Measurements from ENCODE around the gene TTLL11. TPM values are rescaled to one million over a fixed set of nuclear protein-coding genes. Genes with fewer than 3 reads are reported as not detected.
"Not testable (repeated sequence)": the region's sequence is repeated elsewhere in the genome, so short reads cannot be mapped to it uniquely, and the experiment has no call there.

TTLL11 gene
- total RNA-seq, 4 donors from 2014 or later: 9.1 to 14.6 (median 9.7) TPM

DNA sequence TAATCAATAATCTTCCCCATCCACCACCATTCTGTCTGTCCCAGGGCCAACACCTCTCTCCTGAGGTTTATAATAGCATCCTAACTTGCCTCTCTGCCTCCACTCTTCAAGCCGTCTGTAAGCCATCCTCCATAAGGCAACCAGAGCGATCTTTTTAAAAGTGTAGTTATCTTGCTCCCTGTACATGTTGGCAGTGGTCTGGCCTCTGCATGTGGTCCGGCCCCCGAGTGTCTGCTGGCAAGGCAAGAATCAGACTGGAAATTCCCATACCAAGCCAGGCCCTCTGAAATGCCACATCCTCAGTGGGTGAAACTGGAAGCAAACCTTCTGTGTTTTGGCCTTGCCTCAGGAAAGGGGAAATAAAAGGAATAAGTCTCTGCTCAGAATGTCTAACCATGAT, 17.0 kb downstream of the TTLL11 start:
- DNase-seq (ENCODE audit: low spot score in 2 of 2): no peak
- intact Hi-C loops (cut with DNase I; ENCODE audit: low total_unique reads): no loop called here
- WGBS, 2 donors: 66 to 93% methylated on average over 4 of the region's 4 CpGs
- no peak for TF ChIP-seq POLR2A (IDR thresholded peaks at IDR 0.05)
- TF ChIP-seq, protein P1, sequence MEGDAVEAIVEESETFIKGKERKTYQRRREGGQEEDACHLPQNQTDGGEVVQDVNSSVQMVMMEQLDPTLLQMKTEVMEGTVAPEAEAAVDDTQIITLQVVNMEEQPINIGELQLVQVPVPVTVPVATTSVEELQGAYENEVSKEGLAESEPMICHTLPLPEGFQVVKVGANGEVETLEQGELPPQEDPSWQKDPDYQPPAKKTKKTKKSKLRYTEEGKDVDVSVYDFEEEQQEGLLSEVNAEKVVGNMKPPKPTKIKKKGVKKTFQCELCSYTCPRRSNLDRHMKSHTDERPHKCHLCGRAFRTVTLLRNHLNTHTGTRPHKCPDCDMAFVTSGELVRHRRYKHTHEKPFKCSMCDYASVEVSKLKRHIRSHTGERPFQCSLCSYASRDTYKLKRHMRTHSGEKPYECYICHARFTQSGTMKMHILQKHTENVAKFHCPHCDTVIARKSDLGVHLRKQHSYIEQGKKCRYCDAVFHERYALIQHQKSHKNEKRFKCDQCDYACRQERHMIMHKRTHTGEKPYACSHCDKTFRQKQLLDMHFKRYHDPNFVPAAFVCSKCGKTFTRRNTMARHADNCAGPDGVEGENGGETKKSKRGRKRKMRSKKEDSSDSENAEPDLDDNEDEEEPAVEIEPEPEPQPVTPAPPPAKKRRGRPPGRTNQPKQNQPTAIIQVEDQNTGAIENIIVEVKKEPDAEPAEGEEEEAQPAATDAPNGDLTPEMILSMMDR (IDR thresholded peaks at IDR 0.05): no peak
- H3K4me3 ChIP-seq (ENCODE audit: low read depth, poor library complexity, severe bottlenecking): no peak overlapping the region

DNA sequence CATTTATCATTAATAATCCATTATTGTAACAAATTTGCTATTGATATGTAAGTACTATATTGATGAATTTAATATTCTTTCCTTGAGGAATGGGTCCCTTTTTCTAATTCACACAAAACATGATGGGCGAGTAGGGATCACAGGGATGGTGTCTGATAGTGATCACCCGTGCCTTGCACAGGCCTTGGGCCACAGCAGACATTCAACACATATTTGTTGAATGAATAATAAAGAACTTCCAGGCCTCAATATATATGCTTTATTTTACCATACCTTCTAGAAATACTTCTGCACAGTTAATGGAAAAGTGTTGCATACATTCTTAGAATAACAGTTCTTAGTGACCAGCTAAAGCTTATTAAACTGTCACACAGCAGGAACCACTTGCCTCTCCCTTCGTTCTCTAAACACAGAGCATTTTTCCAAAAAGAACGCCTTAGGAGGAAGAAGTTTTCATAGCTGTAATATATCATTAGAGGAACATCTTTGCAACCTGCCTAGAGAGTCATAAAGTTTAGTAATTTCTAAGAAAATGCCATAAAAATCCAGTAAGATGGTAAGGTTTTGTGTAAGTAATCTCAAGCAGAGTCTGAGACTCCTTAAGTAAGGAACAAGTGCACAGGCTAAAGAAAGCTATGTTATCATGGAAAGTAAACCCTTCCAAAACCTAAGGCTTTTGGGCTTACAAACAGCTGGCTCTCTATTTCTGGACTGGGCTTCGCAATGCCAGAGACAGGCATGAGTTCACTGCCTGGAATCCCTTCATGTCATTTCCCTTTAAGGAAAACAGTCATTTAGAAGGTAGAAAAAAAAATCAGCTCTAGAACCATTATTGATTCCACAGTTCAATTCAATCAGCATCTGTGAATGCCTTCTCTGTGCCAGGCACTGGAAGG, 17.7 kb downstream of the TTLL11 start:
- 65 to 80% methylated on average over 5 of the region's 5 CpGs for whole genome bisulfite sequencing, 2 donors
- DNase-seq (ENCODE audit: low spot score in 2 of 2): no peak
- TF ChIP-seq, protein P1 (IDR thresholded peaks at IDR 0.05): no peak
- TF ChIP-seq POLR2A (IDR thresholded peaks at IDR 0.05): no peak
- H3K4me3 ChIP-seq (ENCODE audit: low read depth, poor library complexity, severe bottlenecking): no peak overlapping the region
- intact Hi-C loops (cut with DNase I; ENCODE audit: low total_unique reads): no loop called here

DNA sequence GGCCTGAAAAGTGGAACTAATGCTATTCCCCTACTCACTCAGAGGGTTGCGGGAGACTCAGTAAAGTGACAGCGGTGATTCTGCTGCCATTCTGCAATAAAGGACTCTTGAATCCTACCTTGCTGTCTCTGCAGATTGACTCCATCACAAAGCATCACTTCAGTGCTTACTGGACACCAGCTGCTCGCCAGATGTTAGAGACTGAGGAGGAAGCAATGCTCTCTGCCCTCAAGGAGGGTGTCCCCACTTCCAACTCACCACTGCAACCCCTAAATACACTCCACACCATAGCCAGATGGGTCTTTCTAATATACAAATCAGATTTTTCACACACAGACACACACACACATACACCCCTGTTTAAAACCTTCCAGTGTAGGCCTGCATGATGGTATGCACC, 21.4 kb downstream of the TTLL11 start:
- intact Hi-C loops (cut with DNase I; ENCODE audit: low total_unique reads): no loop called here
- WGBS, 2 donors: 91 to 96% methylated on average over 3 of the region's 3 CpGs
- H3K4me3 ChIP-seq (ENCODE audit: low read depth, poor library complexity, severe bottlenecking): no peak overlapping the region
- no peak for DNase-seq (ENCODE audit: low spot score in 2 of 2)
- TF ChIP-seq POLR2A (IDR thresholded peaks at IDR 0.05): no peak
- TF ChIP-seq, protein P1 (IDR thresholded peaks at IDR 0.05): no peak

DNA sequence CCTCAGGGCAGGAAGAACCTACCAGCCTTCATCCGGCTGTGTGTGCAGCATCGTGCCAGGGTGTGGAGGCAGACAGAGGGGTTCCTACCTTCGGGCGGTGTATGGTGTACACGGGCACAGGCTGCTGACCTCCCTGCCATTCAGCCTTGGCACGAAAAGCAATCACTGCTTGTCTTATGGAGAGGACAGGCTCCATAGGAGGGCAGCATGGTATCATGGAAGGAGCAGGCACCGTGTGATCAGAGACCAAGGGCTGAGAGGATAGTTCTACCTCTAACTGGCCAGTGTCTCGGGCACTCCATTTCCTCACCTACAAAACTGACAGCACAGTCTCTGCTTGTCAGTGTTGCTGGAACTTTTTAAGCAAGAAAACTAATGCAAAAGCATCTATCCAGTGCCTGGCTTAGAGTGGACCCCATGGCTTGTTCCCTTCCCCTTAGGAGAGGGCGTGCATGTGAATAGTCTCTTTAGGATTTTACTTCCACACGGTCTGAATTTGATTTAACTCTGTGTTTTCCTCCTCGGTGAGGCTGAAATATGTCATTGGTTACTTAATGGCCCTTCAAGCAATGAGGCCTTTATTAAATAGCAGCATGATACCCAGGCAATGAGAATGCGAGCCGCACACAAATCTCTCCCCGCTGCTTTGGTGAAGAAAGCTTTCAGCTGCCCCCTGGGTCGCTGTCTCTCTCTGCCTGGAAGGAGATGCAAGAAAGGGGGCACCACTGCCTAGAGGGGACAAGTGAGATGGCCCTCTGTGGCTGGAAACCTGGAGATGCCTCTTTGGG, 22.2 kb downstream of the TTLL11 start:
- DNase-seq (ENCODE audit: low spot score in 2 of 2): no peak
- no peak overlapping the region for H3K4me3 ChIP-seq (ENCODE audit: low read depth, poor library complexity, severe bottlenecking)
- no peak for TF ChIP-seq POLR2A (IDR thresholded peaks at IDR 0.05)
- TF ChIP-seq, protein P1 (IDR thresholded peaks at IDR 0.05): no peak
- WGBS, 2 donors: 85 to 87% methylated on average over 15 of the region's 15 CpGs
- intact Hi-C loops (cut with DNase I; ENCODE audit: low total_unique reads): no loop called here

DNA sequence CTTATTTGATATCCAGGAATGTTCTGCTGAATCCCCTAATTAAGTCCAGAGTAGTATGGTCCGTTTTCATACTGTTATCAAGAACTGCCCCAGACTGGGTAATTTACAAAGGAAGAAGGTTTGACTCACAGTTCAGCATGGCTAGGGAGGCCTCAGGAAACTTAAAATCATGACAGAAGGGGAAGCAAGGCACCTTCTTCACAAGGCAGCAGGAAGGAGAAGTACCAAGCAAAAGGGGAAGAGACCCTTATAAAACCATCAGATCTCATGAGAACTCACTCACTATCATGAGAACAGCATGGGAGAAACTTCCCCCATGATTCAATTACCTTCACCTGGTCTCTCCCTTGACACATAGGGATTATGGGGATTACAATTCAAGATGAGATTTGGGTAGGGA, 26.4 kb downstream of the TTLL11 start:
- intact Hi-C loops (cut with DNase I; ENCODE audit: low total_unique reads): not testable (repeated sequence)
- WGBS, 2 donors: 70 to 75% methylated on average over 1 of the region's 1 CpG

DNA sequence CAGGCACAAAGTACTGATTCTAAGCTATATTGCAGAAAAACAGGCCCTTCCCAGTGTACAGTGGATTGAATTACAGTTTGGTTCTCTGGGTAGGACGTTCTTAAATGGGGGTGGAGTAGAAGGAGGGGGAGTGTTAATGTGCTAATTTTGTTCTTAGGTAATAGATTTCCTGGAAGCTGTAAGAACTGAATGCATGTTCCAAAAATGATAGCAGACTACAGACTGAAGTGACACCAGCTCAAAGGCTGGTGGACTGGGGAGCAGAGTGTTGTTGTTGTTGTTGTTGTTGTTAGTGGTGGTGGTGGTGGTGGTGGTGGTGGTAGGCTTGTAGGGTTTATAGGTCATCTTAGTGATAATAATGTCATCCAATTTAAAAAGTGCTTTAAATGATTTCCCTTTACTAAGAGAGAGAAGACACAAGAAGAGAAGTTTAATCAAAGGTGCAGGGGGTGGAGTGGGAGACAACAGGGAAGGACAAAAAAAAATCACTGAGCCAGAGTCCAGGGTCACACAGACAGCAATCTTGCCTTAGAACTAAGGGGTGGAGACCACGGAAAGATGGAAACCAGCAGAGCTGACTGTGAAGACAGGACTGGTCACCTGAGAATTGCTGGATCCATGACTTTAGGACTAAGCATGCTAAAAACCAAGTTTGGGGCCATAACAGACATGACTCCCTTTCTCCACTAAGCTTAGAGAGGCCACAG, 27.0 kb downstream of the TTLL11 start:
- TF ChIP-seq, protein P1 (IDR thresholded peaks at IDR 0.05): no peak
- no peak for TF ChIP-seq POLR2A (IDR thresholded peaks at IDR 0.05)
- no peak for DNase-seq (ENCODE audit: low spot score in 2 of 2)
- 50 to 53% methylated on average over 2 of the region's 2 CpGs for WGBS, 2 donors
- no peak overlapping the region for H3K4me3 ChIP-seq (ENCODE audit: low read depth, poor library complexity, severe bottlenecking)
- intact Hi-C loops (cut with DNase I; ENCODE audit: low total_unique reads): no loop called here

More for the DNA sequence above, 26.4 kb downstream of the TTLL11 start:
- DNase-seq (ENCODE audit: low spot score in 2 of 2); H3K4me3 ChIP-seq (ENCODE audit: low read depth, poor library complexity, severe bottlenecking): not testable (repeated sequence)
